Measurements from ENCODE around the gene CCDC159. TPM values are rescaled to one million over a fixed set of nuclear protein-coding genes. Genes with fewer than 3 reads are reported as not detected.

Gene CCDC159
- total and polyA plus RNA-seq, 2 experiments from 2014 or later, result 3.4 to 6.2 TPM

- Histone ChIP-seq H3K4me3 (no peak overlapping the region), H3K36me3 (ENCODE audit: insufficient read depth) (no peaks in the 10 kb centered on the region), H3K9me2 (ENCODE audit: insufficient read depth) (no peaks in the 10 kb centered on the region), H3K4me2 (no peak overlapping the region), H3K79me2 (replicated peaks; ENCODE audit: insufficient read depth) (no peaks in the 10 kb centered on the region), H3F3A (replicated peaks; ENCODE audit: low read depth) (0 out of 2 replicates have a peak, but pooled peaks cover 3% of the 10 kb centered on the region), H3K27me3 (ENCODE audit: insufficient read depth) (no peaks in the 10 kb centered on the region), H3K4me1 (ENCODE audit: insufficient read depth) (0 out of 2 replicates have a peak, but pooled peaks cover 3% of the 10 kb centered on the region), H4K20me1 (replicated peaks; ENCODE audit: insufficient read depth) (no peaks in the 10 kb centered on the region), H3K27ac (ENCODE audit: low read depth) (no peak overlapping the region), H2AFZ (no peak overlapping the region)
- Mint-ChIP-seq H3K36me3 (ENCODE audit: low read depth) (peaks cover 14% of the 10 kb centered on the region), H3K4me3 (no peak overlapping the region), H3K27me3 (ENCODE audit: insufficient read depth, low read depth, poor library complexity) (peaks cover 4% of the 10 kb centered on the region), H3K4me1 (peaks cover 4% of the 10 kb centered on the region), H3K27ac (no peak overlapping the region), H3K9me3 (peaks cover 9% of the 10 kb centered on the region; the same call in 2 of the 3 replicates)
- DNase-seq (ENCODE audit: low spot score) (peak; percentile 18), ATAC-seq (no peak)
- TF ChIP-seq, protein P1, sequence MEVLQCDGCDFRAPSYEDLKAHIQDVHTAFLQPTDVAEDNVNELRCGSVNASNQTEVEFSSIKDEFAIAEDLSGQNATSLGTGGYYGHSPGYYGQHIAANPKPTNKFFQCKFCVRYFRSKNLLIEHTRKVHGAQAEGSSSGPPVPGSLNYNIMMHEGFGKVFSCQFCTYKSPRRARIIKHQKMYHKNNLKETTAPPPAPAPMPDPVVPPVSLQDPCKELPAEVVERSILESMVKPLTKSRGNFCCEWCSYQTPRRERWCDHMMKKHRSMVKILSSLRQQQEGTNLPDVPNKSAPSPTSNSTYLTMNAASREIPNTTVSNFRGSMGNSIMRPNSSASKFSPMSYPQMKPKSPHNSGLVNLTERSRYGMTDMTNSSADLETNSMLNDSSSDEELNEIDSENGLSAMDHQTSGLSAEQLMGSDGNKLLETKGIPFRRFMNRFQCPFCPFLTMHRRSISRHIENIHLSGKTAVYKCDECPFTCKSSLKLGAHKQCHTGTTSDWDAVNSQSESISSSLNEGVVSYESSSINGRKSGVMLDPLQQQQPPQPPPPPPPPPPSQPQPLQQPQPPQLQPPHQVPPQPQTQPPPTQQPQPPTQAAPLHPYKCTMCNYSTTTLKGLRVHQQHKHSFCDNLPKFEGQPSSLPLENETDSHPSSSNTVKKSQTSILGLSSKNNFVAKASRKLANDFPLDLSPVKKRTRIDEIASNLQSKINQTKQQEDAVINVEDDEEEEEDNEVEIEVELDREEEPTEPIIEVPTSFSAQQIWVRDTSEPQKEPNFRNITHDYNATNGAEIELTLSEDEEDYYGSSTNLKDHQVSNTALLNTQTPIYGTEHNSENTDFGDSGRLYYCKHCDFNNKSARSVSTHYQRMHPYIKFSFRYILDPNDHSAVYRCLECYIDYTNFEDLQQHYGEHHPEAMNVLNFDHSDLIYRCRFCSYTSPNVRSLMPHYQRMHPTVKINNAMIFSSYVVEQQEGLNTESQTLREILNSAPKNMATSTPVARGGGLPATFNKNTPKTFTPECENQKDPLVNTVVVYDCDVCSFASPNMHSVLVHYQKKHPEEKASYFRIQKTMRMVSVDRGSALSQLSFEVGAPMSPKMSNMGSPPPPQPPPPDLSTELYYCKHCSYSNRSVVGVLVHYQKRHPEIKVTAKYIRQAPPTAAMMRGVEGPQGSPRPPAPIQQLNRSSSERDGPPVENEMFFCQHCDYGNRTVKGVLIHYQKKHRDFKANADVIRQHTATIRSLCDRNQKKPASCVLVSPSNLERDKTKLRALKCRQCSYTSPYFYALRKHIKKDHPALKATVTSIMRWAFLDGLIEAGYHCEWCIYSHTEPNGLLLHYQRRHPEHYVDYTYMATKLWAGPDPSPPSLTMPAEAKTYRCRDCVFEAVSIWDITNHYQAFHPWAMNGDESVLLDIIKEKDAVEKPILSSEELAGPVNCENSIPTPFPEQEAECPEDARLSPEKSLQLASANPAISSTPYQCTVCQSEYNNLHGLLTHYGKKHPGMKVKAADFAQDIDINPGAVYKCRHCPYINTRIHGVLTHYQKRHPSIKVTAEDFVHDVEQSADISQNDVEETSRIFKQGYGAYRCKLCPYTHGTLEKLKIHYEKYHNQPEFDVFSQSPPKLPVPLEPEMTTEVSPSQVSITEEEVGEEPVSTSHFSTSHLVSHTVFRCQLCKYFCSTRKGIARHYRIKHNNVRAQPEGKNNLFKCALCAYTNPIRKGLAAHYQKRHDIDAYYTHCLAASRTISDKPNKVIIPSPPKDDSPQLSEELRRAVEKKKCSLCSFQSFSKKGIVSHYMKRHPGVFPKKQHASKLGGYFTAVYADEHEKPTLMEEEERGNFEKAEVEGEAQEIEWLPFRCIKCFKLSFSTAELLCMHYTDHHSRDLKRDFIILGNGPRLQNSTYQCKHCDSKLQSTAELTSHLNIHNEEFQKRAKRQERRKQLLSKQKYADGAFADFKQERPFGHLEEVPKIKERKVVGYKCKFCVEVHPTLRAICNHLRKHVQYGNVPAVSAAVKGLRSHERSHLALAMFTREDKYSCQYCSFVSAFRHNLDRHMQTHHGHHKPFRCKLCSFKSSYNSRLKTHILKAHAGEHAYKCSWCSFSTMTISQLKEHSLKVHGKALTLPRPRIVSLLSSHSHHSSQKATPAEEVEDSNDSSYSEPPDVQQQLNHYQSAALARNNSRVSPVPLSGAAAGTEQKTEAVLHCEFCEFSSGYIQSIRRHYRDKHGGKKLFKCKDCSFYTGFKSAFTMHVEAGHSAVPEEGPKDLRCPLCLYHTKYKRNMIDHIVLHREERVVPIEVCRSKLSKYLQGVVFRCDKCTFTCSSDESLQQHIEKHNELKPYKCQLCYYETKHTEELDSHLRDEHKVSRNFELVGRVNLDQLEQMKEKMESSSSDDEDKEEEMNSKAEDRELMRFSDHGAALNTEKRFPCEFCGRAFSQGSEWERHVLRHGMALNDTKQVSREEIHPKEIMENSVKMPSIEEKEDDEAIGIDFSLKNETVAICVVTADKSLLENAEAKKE (CRISPR knock-in tag; IDR thresholded peaks at IDR 0.05), result no peak
- TF ChIP-seq ZNF331 (CRISPR knock-in tag; IDR thresholded peaks at IDR 0.05; ENCODE audit: low read depth) (no peak), ZNF114 (CRISPR knock-in tag; IDR thresholded peaks at IDR 0.05) (no peak), NANOG (IDR thresholded peaks at IDR 0.05; ENCODE audit: borderline replicate concordance) (no peak), EZH2phosphoT487 (IDR thresholded peaks at IDR 0.05; ENCODE audit: unreplicated experiment) (no peak), STAT1 (IDR thresholded peaks at IDR 0.05; ENCODE audit: unreplicated experiment) (no peak)
- TF ChIP-seq, protein P2, sequence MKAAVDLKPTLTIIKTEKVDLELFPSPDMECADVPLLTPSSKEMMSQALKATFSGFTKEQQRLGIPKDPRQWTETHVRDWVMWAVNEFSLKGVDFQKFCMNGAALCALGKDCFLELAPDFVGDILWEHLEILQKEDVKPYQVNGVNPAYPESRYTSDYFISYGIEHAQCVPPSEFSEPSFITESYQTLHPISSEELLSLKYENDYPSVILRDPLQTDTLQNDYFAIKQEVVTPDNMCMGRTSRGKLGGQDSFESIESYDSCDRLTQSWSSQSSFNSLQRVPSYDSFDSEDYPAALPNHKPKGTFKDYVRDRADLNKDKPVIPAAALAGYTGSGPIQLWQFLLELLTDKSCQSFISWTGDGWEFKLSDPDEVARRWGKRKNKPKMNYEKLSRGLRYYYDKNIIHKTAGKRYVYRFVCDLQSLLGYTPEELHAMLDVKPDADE (IDR thresholded peaks at IDR 0.05), result no peak
- TF ChIP-seq, protein P3, sequence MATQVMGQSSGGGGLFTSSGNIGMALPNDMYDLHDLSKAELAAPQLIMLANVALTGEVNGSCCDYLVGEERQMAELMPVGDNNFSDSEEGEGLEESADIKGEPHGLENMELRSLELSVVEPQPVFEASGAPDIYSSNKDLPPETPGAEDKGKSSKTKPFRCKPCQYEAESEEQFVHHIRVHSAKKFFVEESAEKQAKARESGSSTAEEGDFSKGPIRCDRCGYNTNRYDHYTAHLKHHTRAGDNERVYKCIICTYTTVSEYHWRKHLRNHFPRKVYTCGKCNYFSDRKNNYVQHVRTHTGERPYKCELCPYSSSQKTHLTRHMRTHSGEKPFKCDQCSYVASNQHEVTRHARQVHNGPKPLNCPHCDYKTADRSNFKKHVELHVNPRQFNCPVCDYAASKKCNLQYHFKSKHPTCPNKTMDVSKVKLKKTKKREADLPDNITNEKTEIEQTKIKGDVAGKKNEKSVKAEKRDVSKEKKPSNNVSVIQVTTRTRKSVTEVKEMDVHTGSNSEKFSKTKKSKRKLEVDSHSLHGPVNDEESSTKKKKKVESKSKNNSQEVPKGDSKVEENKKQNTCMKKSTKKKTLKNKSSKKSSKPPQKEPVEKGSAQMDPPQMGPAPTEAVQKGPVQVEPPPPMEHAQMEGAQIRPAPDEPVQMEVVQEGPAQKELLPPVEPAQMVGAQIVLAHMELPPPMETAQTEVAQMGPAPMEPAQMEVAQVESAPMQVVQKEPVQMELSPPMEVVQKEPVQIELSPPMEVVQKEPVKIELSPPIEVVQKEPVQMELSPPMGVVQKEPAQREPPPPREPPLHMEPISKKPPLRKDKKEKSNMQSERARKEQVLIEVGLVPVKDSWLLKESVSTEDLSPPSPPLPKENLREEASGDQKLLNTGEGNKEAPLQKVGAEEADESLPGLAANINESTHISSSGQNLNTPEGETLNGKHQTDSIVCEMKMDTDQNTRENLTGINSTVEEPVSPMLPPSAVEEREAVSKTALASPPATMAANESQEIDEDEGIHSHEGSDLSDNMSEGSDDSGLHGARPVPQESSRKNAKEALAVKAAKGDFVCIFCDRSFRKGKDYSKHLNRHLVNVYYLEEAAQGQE (IDR thresholded peaks at IDR 0.05; ENCODE audit: unreplicated experiment), result no peak
- TF ChIP-seq, protein P4, sequence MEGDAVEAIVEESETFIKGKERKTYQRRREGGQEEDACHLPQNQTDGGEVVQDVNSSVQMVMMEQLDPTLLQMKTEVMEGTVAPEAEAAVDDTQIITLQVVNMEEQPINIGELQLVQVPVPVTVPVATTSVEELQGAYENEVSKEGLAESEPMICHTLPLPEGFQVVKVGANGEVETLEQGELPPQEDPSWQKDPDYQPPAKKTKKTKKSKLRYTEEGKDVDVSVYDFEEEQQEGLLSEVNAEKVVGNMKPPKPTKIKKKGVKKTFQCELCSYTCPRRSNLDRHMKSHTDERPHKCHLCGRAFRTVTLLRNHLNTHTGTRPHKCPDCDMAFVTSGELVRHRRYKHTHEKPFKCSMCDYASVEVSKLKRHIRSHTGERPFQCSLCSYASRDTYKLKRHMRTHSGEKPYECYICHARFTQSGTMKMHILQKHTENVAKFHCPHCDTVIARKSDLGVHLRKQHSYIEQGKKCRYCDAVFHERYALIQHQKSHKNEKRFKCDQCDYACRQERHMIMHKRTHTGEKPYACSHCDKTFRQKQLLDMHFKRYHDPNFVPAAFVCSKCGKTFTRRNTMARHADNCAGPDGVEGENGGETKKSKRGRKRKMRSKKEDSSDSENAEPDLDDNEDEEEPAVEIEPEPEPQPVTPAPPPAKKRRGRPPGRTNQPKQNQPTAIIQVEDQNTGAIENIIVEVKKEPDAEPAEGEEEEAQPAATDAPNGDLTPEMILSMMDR (conservative IDR thresholded peaks at IDR 0.05; ENCODE audit: low read depth in 2 of 2), result no peak
Observed at GRCh38 chr19:11390359-11390758, 44.0 kb downstream of the CCDC159 start.
